ENCODE data around the gene HLA-G. TPM values are rescaled to one million over a fixed set of nuclear protein-coding genes. Genes with fewer than 3 reads are reported as not detected.

Gene HLA-G
- total and polyA plus RNA-seq, 2 donors, result 1.7 to 6.3 TPM

DNA sequence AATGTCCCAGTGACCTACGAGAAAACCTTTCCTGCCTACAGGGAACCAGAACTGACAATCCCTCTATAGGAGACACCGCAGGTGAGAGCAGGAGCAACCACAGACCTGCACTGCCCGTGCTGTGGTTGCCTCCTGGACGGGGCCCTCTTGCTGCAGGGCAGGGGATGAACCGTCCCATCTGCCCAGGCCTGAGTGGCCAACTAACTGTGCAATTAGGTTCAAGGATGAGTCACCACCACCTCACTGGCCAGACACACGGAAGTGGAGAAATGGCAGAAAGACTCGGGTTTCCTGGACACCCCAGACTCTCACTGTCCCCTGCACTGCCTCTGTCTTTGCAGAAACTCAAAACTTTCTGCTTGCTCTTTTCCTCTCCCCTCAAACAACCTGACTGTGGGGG lies 13.8 kb upstream of the HLA-G start:
- WGBS, result 87% methylated on average over 7 of the region's 7 CpGs
- H3K27me3 ChIP-seq (ENCODE audit: control insufficient read depth in 2 of 2, insufficient read depth in 1 of 2, low read length in 1 of 2), result peaks cover 0 to 8% of the 10 kb centered on the region in 2 donors
- H3K9me3 ChIP-seq (ENCODE audit: control insufficient read depth in 2 of 2, insufficient read depth in 1 of 2, low read length in 1 of 2), result no peaks in the 10 kb centered on the region
- DNase-seq (ENCODE audit: low read depth in 6 of 9, low spot score in 9 of 9), result no peak
- no peaks in the 10 kb centered on the region for H3K36me3 ChIP-seq (ENCODE audit: control insufficient read depth in 2 of 2, insufficient read depth in 2 of 2, low read length in 1 of 2)
- no peak overlapping the region for H3K4me3 ChIP-seq (ENCODE audit: low read length in 2 of 2)
- no peaks in the 10 kb centered on the region for H3K4me1 ChIP-seq (ENCODE audit: control insufficient read depth in 2 of 2, insufficient read depth in 2 of 2, low read length in 2 of 2)
- no peak overlapping the region for H3K27ac ChIP-seq (ENCODE audit: low read depth in 1 of 2, low read length in 1 of 2)

DNA sequence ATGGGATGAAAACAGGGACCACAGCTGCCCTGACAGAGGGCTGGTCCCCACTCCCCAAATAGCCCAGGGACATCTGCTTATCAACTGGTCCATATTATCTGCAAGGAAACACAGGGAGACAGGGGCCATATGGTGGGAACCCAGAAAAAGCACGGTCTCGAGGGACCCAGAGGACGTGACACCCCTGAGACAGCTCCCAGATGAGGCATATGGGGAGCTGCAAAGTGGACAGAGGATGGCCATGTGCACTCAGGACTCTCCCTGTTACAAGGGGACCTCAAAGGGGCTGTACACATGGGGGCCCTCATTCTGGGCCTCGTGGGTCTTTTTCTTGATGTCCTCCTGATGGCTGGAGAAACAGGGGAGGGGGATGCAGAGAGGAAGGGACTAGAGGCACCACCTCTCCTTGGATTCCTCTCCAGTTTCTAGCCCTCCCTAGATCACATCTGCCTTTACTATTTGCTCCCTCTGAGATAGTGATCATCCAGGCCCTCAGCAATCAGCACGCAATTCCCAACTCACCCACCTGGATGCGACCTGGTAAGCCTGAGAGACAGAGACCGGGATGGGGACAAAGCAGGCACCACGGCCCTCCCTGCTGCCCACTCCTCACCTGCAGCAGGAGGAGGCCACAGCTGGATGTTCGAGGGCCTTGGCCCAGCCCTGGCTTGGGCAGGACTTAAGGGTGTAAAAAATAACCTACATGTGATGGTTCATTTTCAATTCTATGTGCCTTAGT lies 13.1 kb upstream of the HLA-G start:
- no peaks in the 10 kb centered on the region for H3K4me1 ChIP-seq (ENCODE audit: control insufficient read depth in 2 of 2, insufficient read depth in 2 of 2, low read length in 2 of 2)
- no peak overlapping the region for H3K4me3 ChIP-seq (ENCODE audit: low read length in 2 of 2)
- no peak for DNase-seq (ENCODE audit: low read depth in 6 of 9, low spot score in 9 of 9)
- H3K27ac ChIP-seq (ENCODE audit: low read depth in 1 of 2, low read length in 1 of 2), result no peak overlapping the region
- H3K36me3 ChIP-seq (ENCODE audit: control insufficient read depth in 2 of 2, insufficient read depth in 2 of 2, low read length in 1 of 2), result no peaks in the 10 kb centered on the region
- H3K27me3 ChIP-seq (ENCODE audit: control insufficient read depth in 2 of 2, insufficient read depth in 1 of 2, low read length in 1 of 2), result peaks cover 0 to 8% of the 10 kb centered on the region in 2 donors
- WGBS, result 73% methylated on average over 9 of the region's 9 CpGs
- no peaks in the 10 kb centered on the region for H3K9me3 ChIP-seq (ENCODE audit: control insufficient read depth in 2 of 2, insufficient read depth in 1 of 2, low read length in 1 of 2)

DNA sequence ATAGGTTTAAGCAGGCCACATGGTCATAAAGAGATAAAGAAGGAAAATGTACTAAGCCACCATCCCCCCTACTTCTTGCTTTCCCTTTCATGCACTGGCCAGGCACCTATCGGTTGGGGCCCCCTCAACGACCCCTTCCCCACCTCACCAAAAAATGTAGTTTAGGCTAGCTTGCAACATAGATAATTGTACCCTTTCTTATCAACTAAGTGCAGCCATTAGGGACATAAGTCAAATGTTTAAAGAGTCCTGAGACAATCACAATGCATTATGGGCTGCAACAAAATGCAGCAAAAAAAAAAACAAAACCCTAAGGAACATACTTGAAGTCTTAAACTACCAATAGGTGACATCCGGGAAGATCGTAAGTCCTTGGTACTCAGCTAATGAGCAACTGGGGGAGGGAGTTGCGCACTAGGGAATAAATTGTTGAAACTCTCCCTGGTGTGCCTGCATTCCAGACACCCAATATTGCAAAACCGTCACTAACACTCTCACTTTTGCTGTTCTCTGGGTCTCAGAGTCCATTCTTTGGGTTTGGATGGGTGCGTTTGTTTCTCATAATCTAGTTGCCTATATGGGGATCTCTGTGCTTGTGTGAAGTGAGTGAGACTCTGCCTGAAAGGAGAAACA lies 12.4 kb upstream of the HLA-G start:
- Histone ChIP-seq H3K36me3 (ENCODE audit: control insufficient read depth in 2 of 2, insufficient read depth in 2 of 2, low read length in 1 of 2) (no peaks in the 10 kb centered on the region), H3K4me3 (ENCODE audit: low read length in 2 of 2) (no peak overlapping the region), H3K27ac (ENCODE audit: low read depth in 1 of 2, low read length in 1 of 2) (no peak overlapping the region), H3K27me3 (ENCODE audit: control insufficient read depth in 2 of 2, insufficient read depth in 1 of 2, low read length in 1 of 2) (peaks cover 0 to 8% of the 10 kb centered on the region in 2 donors), H3K9me3 (ENCODE audit: control insufficient read depth in 2 of 2, insufficient read depth in 1 of 2, low read length in 1 of 2) (no peaks in the 10 kb centered on the region), H3K4me1 (ENCODE audit: control insufficient read depth in 2 of 2, insufficient read depth in 2 of 2, low read length in 2 of 2) (no peaks in the 10 kb centered on the region)
- 87% methylated on average over 7 of the region's 7 CpGs for WGBS
- no peak for DNase-seq (ENCODE audit: low read depth in 6 of 9, low spot score in 9 of 9)

DNA sequence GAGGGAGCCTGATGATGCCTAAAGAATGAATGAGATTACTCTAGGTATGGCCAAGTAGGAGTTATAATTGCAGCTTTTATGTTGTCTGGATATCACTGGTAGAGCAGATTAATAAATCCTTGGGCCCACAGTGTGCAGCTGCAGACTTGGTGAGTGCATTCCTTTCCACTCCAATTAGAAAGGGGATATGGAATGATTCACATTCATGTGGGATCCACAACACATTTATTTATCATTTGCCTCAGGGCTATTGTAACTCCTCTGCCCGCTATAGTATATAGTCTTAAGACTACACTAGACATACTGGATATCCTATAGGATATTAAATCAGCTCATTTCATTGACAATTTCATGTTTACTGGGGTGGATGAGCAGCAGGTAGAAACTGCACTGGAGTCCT lies 11.6 kb upstream of the HLA-G start:
- Histone ChIP-seq H3K4me1 (ENCODE audit: control insufficient read depth in 2 of 2, insufficient read depth in 2 of 2, low read length in 2 of 2) (no peaks in the 10 kb centered on the region), H3K4me3 (ENCODE audit: low read length in 2 of 2) (no peak overlapping the region), H3K36me3 (ENCODE audit: control insufficient read depth in 2 of 2, insufficient read depth in 2 of 2, low read length in 1 of 2) (no peaks in the 10 kb centered on the region), H3K9me3 (ENCODE audit: control insufficient read depth in 2 of 2, insufficient read depth in 1 of 2, low read length in 1 of 2) (no peaks in the 10 kb centered on the region), H3K27me3 (ENCODE audit: control insufficient read depth in 2 of 2, insufficient read depth in 1 of 2, low read length in 1 of 2) (peaks cover 0 to 4% of the 10 kb centered on the region in 2 donors), H3K27ac (ENCODE audit: low read depth in 1 of 2, low read length in 1 of 2) (no peak overlapping the region)
- DNase-seq (ENCODE audit: low read depth in 6 of 9, low spot score in 9 of 9), result no peak
- 75% methylated on average over 1 of the region's 1 CpG for WGBS

DNA sequence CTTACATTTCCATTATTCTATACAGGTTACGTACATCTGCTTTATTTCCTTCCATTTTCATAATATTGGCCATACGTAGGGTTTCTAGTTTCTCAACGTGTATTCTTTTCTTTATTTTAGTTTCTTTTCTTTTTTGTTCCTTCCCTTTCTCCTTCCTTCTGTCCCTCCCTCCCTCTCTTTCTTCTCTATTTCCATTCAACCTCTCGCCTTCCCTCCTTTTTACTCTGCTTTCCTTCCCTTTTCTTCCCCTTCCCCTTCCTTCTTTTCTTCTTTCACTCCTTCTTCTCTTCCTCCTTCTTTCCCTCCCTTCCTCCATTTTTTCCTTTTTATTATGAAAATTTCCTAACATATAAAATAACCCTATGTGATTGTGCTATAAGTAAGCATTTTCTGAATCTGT lies 8.7 kb upstream of the HLA-G start:
- Histone ChIP-seq H3K36me3 (ENCODE audit: control insufficient read depth in 2 of 2, insufficient read depth in 2 of 2, low read length in 1 of 2) (no peaks in the 10 kb centered on the region), H3K9me3 (ENCODE audit: control insufficient read depth in 2 of 2, insufficient read depth in 1 of 2, low read length in 1 of 2) (no peaks in the 10 kb centered on the region), H3K27me3 (ENCODE audit: control insufficient read depth in 2 of 2, insufficient read depth in 1 of 2, low read length in 1 of 2) (peaks cover 0 to 4% of the 10 kb centered on the region in 2 donors), H3K4me3 (ENCODE audit: low read length in 2 of 2) (no peak overlapping the region), H3K4me1 (ENCODE audit: control insufficient read depth in 2 of 2, insufficient read depth in 2 of 2, low read length in 2 of 2) (no peaks in the 10 kb centered on the region), H3K27ac (ENCODE audit: low read depth in 1 of 2, low read length in 1 of 2) (no peak overlapping the region)
- DNase-seq (ENCODE audit: low read depth in 6 of 9, low spot score in 9 of 9), result no peak
- WGBS, result 89% methylated on average over 4 of the region's 4 CpGs

DNA sequence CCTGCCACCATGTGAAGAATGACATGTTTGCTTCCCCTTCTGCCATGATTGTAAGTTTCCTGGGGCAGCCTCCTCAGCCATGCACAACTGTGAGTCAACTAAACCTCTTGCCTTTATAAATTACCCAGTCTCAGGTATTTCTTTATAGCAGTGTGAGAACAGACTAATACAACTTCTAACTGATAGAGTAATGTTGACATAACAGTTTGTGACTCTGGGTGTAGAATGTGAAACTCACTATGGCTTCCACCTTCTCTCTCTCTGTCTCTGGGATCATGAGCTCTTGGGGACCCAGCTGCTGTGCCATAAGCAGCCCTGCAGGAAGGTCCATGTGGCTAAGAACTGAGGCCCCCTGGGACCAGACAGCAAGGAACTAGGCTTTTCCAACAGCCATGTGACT lies 3.5 kb upstream of the HLA-G start:
- Histone ChIP-seq H3K4me1 (ENCODE audit: control insufficient read depth in 2 of 2, insufficient read depth in 2 of 2, low read length in 2 of 2) (no peaks in the 10 kb centered on the region), H3K27me3 (ENCODE audit: control insufficient read depth in 2 of 2, insufficient read depth in 1 of 2, low read length in 1 of 2) (peaks cover 18 to 42% of the 10 kb centered on the region in 2 donors), H3K9me3 (ENCODE audit: control insufficient read depth in 2 of 2, insufficient read depth in 1 of 2, low read length in 1 of 2) (no peaks in the 10 kb centered on the region), H3K27ac (ENCODE audit: low read depth in 1 of 2, low read length in 1 of 2) (no peak overlapping the region), H3K36me3 (ENCODE audit: control insufficient read depth in 2 of 2, insufficient read depth in 2 of 2, low read length in 1 of 2) (no peaks in the 10 kb centered on the region), H3K4me3 (ENCODE audit: low read length in 2 of 2) (no peak overlapping the region)
- DNase-seq (ENCODE audit: low read depth in 6 of 9, low spot score in 9 of 9), result no peak

DNA sequence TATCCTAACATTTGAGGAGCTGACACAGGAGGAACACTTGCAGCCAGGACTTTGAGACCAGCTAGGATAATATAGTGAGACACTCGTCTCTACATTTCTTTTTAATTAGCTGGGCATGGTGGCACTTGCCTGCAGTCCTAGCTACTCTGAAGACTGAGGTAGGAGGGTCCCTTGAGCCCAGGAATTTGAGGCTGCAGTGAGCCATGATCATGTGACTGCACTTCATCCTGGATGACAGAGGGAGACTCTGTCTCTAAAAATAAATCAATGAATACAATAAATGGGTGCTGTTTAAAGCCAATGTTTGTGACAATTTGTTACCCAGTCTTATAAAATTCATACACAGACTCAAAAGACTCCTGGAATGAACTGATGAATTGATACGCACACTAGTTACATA lies 1.8 kb upstream of the HLA-G start:
- 88% methylated on average over 2 of the region's 2 CpGs for WGBS
- Histone ChIP-seq H3K9me3 (ENCODE audit: control insufficient read depth in 2 of 2, insufficient read depth in 1 of 2, low read length in 1 of 2) (no peaks in the 10 kb centered on the region), H3K27me3 (ENCODE audit: control insufficient read depth in 2 of 2, insufficient read depth in 1 of 2, low read length in 1 of 2) (peaks cover 24 to 59% of the 10 kb centered on the region in 2 donors), H3K4me1 (ENCODE audit: control insufficient read depth in 2 of 2, insufficient read depth in 2 of 2, low read length in 2 of 2) (no peaks in the 10 kb centered on the region), H3K4me3 (ENCODE audit: low read length in 2 of 2) (no peak overlapping the region), H3K27ac (ENCODE audit: low read depth in 1 of 2, low read length in 1 of 2) (no peak overlapping the region), H3K36me3 (ENCODE audit: control insufficient read depth in 2 of 2, insufficient read depth in 2 of 2, low read length in 1 of 2) (no peaks in the 10 kb centered on the region)
- no peak for DNase-seq (ENCODE audit: low read depth in 6 of 9, low spot score in 9 of 9)

- H3K27me3 ChIP-seq (ENCODE audit: control insufficient read depth in 2 of 2, insufficient read depth in 1 of 2, low read length in 1 of 2), result peaks cover 24 to 61% of the 10 kb centered on the region in 2 donors
- no peaks in the 10 kb centered on the region for H3K4me1 ChIP-seq (ENCODE audit: control insufficient read depth in 2 of 2, insufficient read depth in 2 of 2, low read length in 2 of 2)
Measured at GRCh38 chr6:29826271-29826670, 1.4 kb upstream of the HLA-G start.

GRCh38 chr6:29828471-29828797 lies 809 bp downstream of the HLA-G start:
- WGBS, result 19% methylated on average over 26 of the region's 26 CpGs
- Histone ChIP-seq H3K27me3 (ENCODE audit: control insufficient read depth in 2 of 2, insufficient read depth in 1 of 2, low read length in 1 of 2) (peaks cover 24 to 72% of the 10 kb centered on the region in 2 donors), H3K9me3 (ENCODE audit: control insufficient read depth in 2 of 2, insufficient read depth in 1 of 2, low read length in 1 of 2) (no peaks in the 10 kb centered on the region), H3K4me1 (ENCODE audit: control insufficient read depth in 2 of 2, insufficient read depth in 2 of 2, low read length in 2 of 2) (no peaks in the 10 kb centered on the region), H3K4me3 (ENCODE audit: low read length in 2 of 2) (peak overlapping the region in 1 of 2 donors; percentile 13), H3K27ac (ENCODE audit: low read depth in 1 of 2, low read length in 1 of 2) (no peak overlapping the region), H3K36me3 (ENCODE audit: control insufficient read depth in 2 of 2, insufficient read depth in 2 of 2, low read length in 1 of 2) (no peaks in the 10 kb centered on the region)
- DNase-seq (ENCODE audit: low read depth in 6 of 9, low spot score in 9 of 9), result no peak

More at GRCh38 chr6:29826271-29826670, 1.4 kb upstream of the HLA-G start:
- no peaks in the 10 kb centered on the region for H3K9me3 ChIP-seq (ENCODE audit: control insufficient read depth in 2 of 2, insufficient read depth in 1 of 2, low read length in 1 of 2)
- DNase-seq (ENCODE audit: low read depth in 6 of 9, low spot score in 9 of 9), result no peak
- 97% methylated on average over 1 of the region's 1 CpG for WGBS
- no peaks in the 10 kb centered on the region for H3K36me3 ChIP-seq (ENCODE audit: control insufficient read depth in 2 of 2, insufficient read depth in 2 of 2, low read length in 1 of 2)
- no peak overlapping the region for H3K4me3 ChIP-seq (ENCODE audit: low read length in 2 of 2)
- no peak overlapping the region for H3K27ac ChIP-seq (ENCODE audit: low read depth in 1 of 2, low read length in 1 of 2)

All from thymus (tissue), 11 donors.